Spleen (tissue), 11 donors: Measurements from ENCODE around the gene RAB40C. TPM values are rescaled to one million over a fixed set of nuclear protein-coding genes. Genes with fewer than 3 reads are reported as not detected.

Experiments
- DNase-seq: peaks from one replicate; pipeline ENCODE4 v3.0.0-alpha.2; 2020
- H3K27ac ChIP-seq, 8 donors: fragments of 200-600 bp; sonication (generic) in 7 of 8; 1 replicate in 4 of 8; 2 replicates in 4 of 8; pipeline versions ENCODE4 v1.5.0 to v1.8.0; 2016 to 2021; ENCODE audit warnings: inconsistent platforms in 4 of 8, mild to moderate bottlenecking in 4 of 8, moderate library complexity in 1 of 8
- H3K27me3 ChIP-seq, 7 donors: fragments of 200-600 bp; sonication (generic) in 6 of 7; replicated peaks in 1 of 7; 1 replicate in 4 of 7; 2 replicates in 3 of 7; pipeline versions ENCODE4 v1.5.0 to v1.8.0; 2016 to 2021; ENCODE audit warnings: inconsistent platforms in 3 of 7, mild to moderate bottlenecking in 1 of 7
- H3K36me3 ChIP-seq, 6 donors: fragments of 200-600 bp; sonication (generic) in 5 of 6; 1 replicate in 4 of 6; 2 replicates in 2 of 6; pipeline versions ENCODE4 v1.5.0 to v1.8.0; 2016 to 2021; ENCODE audit warnings: inconsistent platforms in 2 of 6
- H3K4me1 ChIP-seq, 6 donors: fragments of 200-600 bp; sonication (generic) in 5 of 6; 1 replicate in 3 of 6; 2 replicates in 3 of 6; pipeline versions ENCODE4 v1.5.0 to v1.8.0; 2016 to 2021; ENCODE audit warnings: inconsistent platforms in 3 of 6
- H3K4me3 ChIP-seq, 8 donors: fragments of 200-600 bp; sonication (generic) in 7 of 8; 1 replicate in 4 of 8; 2 replicates in 4 of 8; pipeline versions ENCODE4 v1.5.0 to v1.8.0; 2016 to 2021; ENCODE audit warnings: inconsistent platforms in 4 of 8, mild to moderate bottlenecking in 4 of 8, moderate library complexity in 2 of 8
- H3K9me3 ChIP-seq, 8 donors: fragments of 200-600 bp; sonication (generic) in 7 of 8; 1 replicate in 4 of 8; 2 replicates in 4 of 8; pipeline versions ENCODE4 v1.5.0 to v1.8.0; 2016 to 2021; ENCODE audit warnings: inconsistent platforms in 4 of 8
- POLR2A ChIP-seq, 3 donors: fragments of 450-650 bp; IDR thresholded peaks; one replicate each; pipeline ENCODE4 v1.5.1; 2017; ENCODE audit warnings: antibody characterized with exemption in 3 of 3, mild to moderate bottlenecking in 1 of 3
- POLR2AphosphoS5 ChIP-seq, 3 donors: sonication (generic); formaldehyde crosslinking; IDR thresholded peaks; one replicate each; pipeline ENCODE4 v1.5.1; 2017; ENCODE audit warnings: antibody characterized with exemption in 3 of 3
- WGBS, 5 donors: extraction: QIAGEN DNeasy Blood & Tissue Kit in 3 of 5; methylation state at CpG; one replicate each; pipeline versions ENCODE4 v1.1.5 to v1.1.7; 2013 to 2018; 5-methylcytosine and 5-hydroxymethylcytosine counted together
- intact Hi-C: fragments of 100-400 bp; cut with DNase I; formaldehyde crosslinking; loops from one replicate; pipeline ENCODE4 v1.15.0; 2023; ENCODE audit warnings: low total_unique reads
- polyA plus RNA-seq, 3 donors: library from polyadenylated mRNA; stranded (reverse); fragments of 200-250 nt; gene quantifications; one replicate each; pipeline ENCODE4 v1.2.1, GENCODE V29; 2013
- total RNA-seq, 7 donors: library from RNA; depleted of rRNA in 3 of 7; stranded (reverse); fragments of >200 nt in 3 of 7; fragmentation: NEBNext Ultra II Directional in 4 of 7; extraction: Animal tissue kit (Norgen Biotek cat#: 25700) in 4 of 7; gene quantifications; one replicate each; pipeline versions ENCODE4 v1.1.0 to v1.2.1, GENCODE V29; 2016 to 2021
- TF ChIP-seq, protein P1 (sequence below), 11 experiments: fragments of 200-600 bp in 7 of 11; fragments of 450-650 bp in 4 of 11; sonication (generic) in 4 of 11; IDR thresholded peaks in 8 of 11; conservative IDR thresholded peaks in 3 of 11; 1 replicate in 7 of 11; 2 replicates in 4 of 11; pipeline versions ENCODE4 v1.4.0 to v1.8.0; 2016 to 2021; ENCODE audit warnings: antibody characterized with exemption in 11 of 11, inconsistent platforms in 4 of 11, mild to moderate bottlenecking in 1 of 11
- donor health status: healthy with polysubstance abuse.
- donor health status: DM: no; HTN: no; CAD: no; lungs with moderate emphysema.
- donor health status: DM: no; HTN: no; CAD: no.
- donor health status: Bipolar disorder and iron deficiency.
- donor health status: healthy.
- donor health status: DM: no; HTN: no; CAD: no.
- donor health status: DM: yes; HTN: yes; CAD: no.

RAB40C gene
- total and polyA plus RNA-seq, 10 donors, result 8.1 to 21.6 (median 15.2) TPM

DNA sequence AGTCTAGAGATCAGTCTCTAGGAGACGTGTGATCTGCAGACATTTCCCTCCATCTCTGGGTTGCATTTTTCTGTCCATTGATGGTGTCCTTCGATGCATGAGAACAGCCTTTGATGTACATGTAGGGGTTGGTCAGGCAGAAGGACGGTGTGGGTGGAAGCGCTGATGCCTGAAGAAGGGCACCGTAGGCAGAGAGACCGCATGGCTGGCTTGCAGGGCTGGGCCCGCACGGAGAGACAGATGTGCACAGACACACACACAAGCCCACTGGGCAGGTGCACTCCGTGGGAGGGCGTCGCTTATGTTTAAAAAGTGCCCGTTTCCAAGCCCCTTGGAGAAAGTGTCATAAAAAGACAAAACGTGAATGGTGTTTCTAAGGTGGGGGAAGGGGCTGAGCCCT is 25.3 kb downstream of the RAB40C start:
- no peak for TF ChIP-seq POLR2AphosphoS5 (IDR thresholded peaks at IDR 0.05)
- TF ChIP-seq, protein P1, sequence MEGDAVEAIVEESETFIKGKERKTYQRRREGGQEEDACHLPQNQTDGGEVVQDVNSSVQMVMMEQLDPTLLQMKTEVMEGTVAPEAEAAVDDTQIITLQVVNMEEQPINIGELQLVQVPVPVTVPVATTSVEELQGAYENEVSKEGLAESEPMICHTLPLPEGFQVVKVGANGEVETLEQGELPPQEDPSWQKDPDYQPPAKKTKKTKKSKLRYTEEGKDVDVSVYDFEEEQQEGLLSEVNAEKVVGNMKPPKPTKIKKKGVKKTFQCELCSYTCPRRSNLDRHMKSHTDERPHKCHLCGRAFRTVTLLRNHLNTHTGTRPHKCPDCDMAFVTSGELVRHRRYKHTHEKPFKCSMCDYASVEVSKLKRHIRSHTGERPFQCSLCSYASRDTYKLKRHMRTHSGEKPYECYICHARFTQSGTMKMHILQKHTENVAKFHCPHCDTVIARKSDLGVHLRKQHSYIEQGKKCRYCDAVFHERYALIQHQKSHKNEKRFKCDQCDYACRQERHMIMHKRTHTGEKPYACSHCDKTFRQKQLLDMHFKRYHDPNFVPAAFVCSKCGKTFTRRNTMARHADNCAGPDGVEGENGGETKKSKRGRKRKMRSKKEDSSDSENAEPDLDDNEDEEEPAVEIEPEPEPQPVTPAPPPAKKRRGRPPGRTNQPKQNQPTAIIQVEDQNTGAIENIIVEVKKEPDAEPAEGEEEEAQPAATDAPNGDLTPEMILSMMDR (IDR thresholded peaks at IDR 0.05 in 8 of 11, conservative IDR thresholded peaks at IDR 0.05 in 3 of 11), result no peak
- no peak for TF ChIP-seq POLR2A (IDR thresholded peaks at IDR 0.05)
- no peak overlapping the region for H3K27ac ChIP-seq
- no peak overlapping the region for H3K4me3 ChIP-seq
- DNase-seq, result no peak
- H3K27me3 ChIP-seq, result no peaks in the 10 kb centered on the region
- 76 to 88% (median 81%) methylated on average over 13 of the region's 13 CpGs for WGBS, 5 donors
- H3K36me3 ChIP-seq, result peaks cover 0 to 37% (median 5%) of the 10 kb centered on the region in 6 donors
- no peaks in the 10 kb centered on the region for H3K9me3 ChIP-seq
- intact Hi-C loops, result no loop called here
- H3K4me1 ChIP-seq, result peaks cover 0 to 13% (median 9%) of the 10 kb centered on the region in 6 donors

GRCh38 chr16:616733-617586 is 27.1 kb downstream of the RAB40C start:
- Histone ChIP-seq H3K4me1 (no peaks in the 10 kb centered on the region), H3K36me3 (peaks cover 0 to 48% (median 5%) of the 10 kb centered on the region in 6 donors), H3K4me3 (no peak overlapping the region), H3K27me3 (no peaks in the 10 kb centered on the region), H3K9me3 (no peaks in the 10 kb centered on the region), H3K27ac (no peak overlapping the region)
- no peak for DNase-seq
- WGBS, 5 donors, result 94 to 96% (median 96%) methylated on average over 29 to 39 of the region's 39 CpGs
- TF ChIP-seq, protein P1 (IDR thresholded peaks at IDR 0.05 in 8 of 11, conservative IDR thresholded peaks at IDR 0.05 in 3 of 11), result no peak
- no peak for TF ChIP-seq POLR2A (IDR thresholded peaks at IDR 0.05)
- TF ChIP-seq POLR2AphosphoS5 (IDR thresholded peaks at IDR 0.05), result no peak
- intact Hi-C loops, result no loop called here

DNA sequence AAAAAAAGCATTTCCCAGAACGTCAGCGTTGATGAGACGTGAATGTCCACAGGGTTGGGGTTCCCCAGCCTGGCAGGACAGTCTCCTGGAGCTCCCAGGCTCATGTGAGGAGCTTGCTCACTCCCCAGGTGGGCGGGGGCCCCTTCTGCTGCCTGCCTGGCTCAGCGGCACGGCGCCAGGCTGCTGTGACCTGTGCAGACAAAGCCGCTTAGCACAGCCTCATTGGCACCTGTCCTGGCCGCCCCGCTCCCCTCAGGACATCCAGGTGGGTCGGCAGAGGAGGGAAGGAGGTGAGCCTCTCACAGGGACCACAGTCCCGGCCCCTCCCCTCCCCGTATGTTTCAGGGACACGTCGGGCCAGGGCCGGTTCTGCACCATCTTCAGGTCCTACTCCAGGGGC is 28.0 kb downstream of the RAB40C start:
- no peaks in the 10 kb centered on the region for H3K27me3 ChIP-seq
- 81 to 96% (median 93%) methylated on average over 8 to 16 of the region's 16 CpGs for WGBS, 5 donors
- no peak for DNase-seq
- no peak overlapping the region for H3K27ac ChIP-seq
- H3K9me3 ChIP-seq, result no peaks in the 10 kb centered on the region
- TF ChIP-seq, protein P1 (IDR thresholded peaks at IDR 0.05 in 8 of 11, conservative IDR thresholded peaks at IDR 0.05 in 3 of 11), result no peak
- TF ChIP-seq POLR2A (IDR thresholded peaks at IDR 0.05) (no peak), POLR2AphosphoS5 (IDR thresholded peaks at IDR 0.05) (no peak)
- intact Hi-C loops, result no loop called here
- no peaks in the 10 kb centered on the region for H3K4me1 ChIP-seq
- no peak overlapping the region for H3K4me3 ChIP-seq
- H3K36me3 ChIP-seq, result peaks cover 0 to 48% (median 5%) of the 10 kb centered on the region in 6 donors

- no peaks in the 10 kb centered on the region for H3K9me3 ChIP-seq
- H3K27ac ChIP-seq, result no peak overlapping the region
- intact Hi-C loops, result no loop called here
- no peaks in the 10 kb centered on the region for H3K4me1 ChIP-seq
- H3K36me3 ChIP-seq, result peaks cover 0 to 43% (median 5%) of the 10 kb centered on the region in 6 donors
- WGBS, 5 donors, result 91 to 94% (median 92%) methylated on average over 17 to 20 of the region's 20 CpGs
- H3K4me3 ChIP-seq, result no peak overlapping the region
- no peaks in the 10 kb centered on the region for H3K27me3 ChIP-seq
- DNase-seq, result peak; percentile 64
- no peak for TF ChIP-seq POLR2AphosphoS5 (IDR thresholded peaks at IDR 0.05)
- TF ChIP-seq, protein P1 (IDR thresholded peaks at IDR 0.05 in 8 of 11, conservative IDR thresholded peaks at IDR 0.05 in 3 of 11), result no peak
- TF ChIP-seq POLR2A (IDR thresholded peaks at IDR 0.05), result no peak
These were observed 29.7 kb downstream of the RAB40C start for GRCh38 chr16:619476-620100.
